Ovary (tissue), 3 donors: ENCODE results near the gene ING4.

ENCODE experiments used
- EP300 ChIP-seq: sonication (generic); formaldehyde crosslinking; IDR thresholded peaks from one replicate; pipeline ENCODE4 v1.6.1; 2017; ENCODE audit warnings: antibody characterized with exemption
- POLR2A ChIP-seq: fragments of 450-650 bp; IDR thresholded peaks from one replicate; pipeline ENCODE4 v1.6.1; 2017; ENCODE audit warnings: antibody characterized with exemption, mild to moderate bottlenecking, moderate library complexity
- TF ChIP-seq, protein P1 (sequence below), 3 donors: fragments of 450-650 bp in 2 of 3; fragments of 200-600 bp in 1 of 3; IDR thresholded peaks; one replicate each; pipeline versions ENCODE4 v1.5.1 to v1.8.0; 2016 to 2022; ENCODE audit warnings: antibody characterized with exemption in 3 of 3, mild to moderate bottlenecking in 1 of 3
- donor health status: DM: no; HTN: no; CAD: no.

DNA sequence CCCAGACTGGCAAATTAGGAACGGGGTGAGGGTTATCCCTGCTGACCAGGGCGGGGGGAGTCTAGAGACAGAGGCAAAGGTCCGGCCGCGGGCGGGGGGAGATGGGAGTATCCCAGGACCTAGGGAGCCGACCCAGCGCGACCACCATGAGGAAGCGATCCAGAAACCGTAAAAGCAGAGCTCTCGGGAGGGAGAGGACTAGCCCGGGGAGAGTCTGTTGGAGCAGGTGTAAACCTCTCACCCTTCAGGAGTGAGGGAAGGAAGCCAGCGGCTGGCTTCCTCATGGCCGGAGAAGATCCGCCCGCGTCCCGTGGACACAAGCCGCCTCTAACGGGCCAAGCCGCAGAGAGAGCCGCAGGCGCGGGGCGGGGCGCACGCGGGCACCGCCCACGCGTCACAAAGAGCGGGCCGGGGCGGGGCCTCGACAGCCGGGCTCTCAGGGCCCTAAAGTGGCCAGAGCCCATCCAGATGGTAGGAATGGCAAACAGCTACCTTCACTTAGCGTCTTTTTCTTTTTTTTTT is 15.8 kb downstream of the ING4 start, which contains the start of gene ACRBP:
- TF ChIP-seq, protein P1, sequence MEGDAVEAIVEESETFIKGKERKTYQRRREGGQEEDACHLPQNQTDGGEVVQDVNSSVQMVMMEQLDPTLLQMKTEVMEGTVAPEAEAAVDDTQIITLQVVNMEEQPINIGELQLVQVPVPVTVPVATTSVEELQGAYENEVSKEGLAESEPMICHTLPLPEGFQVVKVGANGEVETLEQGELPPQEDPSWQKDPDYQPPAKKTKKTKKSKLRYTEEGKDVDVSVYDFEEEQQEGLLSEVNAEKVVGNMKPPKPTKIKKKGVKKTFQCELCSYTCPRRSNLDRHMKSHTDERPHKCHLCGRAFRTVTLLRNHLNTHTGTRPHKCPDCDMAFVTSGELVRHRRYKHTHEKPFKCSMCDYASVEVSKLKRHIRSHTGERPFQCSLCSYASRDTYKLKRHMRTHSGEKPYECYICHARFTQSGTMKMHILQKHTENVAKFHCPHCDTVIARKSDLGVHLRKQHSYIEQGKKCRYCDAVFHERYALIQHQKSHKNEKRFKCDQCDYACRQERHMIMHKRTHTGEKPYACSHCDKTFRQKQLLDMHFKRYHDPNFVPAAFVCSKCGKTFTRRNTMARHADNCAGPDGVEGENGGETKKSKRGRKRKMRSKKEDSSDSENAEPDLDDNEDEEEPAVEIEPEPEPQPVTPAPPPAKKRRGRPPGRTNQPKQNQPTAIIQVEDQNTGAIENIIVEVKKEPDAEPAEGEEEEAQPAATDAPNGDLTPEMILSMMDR (IDR thresholded peaks at IDR 0.05) = no peak
- TF ChIP-seq EP300 (no peak), POLR2A (no peak)
